SK-N-DZ (cell line): ENCODE results near the gene ZNF438.

Source experiments
- DNase-seq: peaks from one replicate; pipeline ENCODE4 v3.0.0-alpha.2; 2015; ENCODE audit warnings: low spot score

The ZNF438 gene

DNA sequence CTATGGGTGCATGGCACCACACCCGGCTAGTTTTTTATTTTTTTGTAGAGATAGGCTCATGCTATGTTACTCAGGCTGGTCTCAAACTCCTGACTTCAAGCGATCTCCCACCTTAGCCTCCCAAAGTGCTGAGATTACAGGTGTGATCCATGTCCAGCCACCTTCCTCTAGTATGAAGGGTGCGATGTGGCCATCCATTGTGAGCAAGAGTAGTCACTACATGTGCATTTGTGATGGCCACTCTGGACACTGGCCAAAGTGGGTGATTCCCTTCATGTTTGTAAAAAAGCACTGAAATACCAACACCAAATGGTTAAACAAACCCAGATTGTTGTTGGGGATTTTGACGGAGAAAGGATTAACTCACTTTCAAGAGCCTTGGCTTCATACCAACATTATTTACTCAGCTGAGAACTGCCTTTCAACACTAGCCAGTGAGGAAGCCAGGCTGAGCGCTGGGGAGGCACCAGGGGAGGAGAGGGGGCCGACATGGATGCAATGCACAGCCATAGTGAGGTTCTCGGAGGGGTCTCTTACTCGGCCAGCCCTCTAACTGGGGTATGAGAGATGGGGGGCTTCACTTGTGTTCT, 204.0 kb downstream of the ZNF438 start:
- DNase-seq = no peak

DNA sequence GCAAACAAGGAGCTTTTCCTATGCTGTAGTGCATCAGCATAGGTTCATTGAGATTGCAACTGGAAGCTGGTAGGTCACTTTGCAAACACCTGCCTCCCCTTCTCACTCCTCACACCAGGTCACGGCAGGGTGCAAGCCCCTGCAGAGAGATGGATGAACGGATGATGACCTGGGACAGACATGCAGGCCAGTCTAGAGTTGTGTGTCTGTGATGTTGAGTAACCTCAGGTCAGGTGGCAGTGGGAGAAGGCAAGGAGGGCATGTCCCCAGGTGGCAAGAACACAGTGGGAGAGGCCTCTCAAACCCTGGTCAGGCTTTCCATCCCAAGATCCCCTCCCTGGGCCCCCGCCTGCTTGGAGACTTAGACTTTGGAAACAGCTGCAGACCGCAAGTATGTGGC, 205.0 kb downstream of the ZNF438 start:
- DNase-seq = no peak

DNA sequence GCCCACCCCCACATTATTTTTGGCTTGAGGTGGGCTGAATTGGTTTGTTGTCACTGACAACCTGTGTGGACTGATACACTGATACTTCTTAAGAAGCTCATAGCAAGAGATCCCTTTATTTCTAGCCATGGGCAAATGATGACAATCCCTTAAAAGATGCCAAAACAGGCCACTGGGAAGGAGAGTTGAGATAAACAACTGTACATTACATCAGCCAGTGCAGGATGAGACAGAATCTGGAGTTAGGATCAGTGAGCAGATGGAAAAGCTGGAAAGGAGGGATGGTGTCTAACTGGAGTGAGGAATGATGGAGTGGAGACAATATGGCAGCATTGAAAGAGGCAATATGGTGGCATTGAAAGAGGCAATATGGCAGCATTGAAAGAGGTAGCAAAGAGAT, 206.2 kb downstream of the ZNF438 start:
- no peak for DNase-seq

DNA sequence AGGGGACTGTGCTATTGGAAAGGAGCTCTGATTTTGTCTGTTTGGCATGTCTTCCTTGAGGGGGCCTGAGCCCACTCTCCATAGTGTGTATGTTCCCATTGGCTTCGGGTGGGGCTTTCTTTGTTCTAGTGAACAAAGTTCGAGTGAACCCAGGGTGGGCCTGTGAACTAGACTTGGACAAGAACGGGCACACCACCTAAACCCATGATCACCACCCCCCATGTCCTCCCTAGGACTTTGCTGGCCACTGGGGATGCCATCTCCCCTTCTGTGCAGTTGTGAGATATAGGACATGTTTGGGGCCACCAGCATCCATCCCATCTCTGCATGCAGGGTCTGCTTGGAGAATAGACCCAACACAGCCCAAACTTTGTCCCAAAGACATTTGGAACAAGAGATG, 206.6 kb downstream of the ZNF438 start:
- DNase-seq = no peak

DNA sequence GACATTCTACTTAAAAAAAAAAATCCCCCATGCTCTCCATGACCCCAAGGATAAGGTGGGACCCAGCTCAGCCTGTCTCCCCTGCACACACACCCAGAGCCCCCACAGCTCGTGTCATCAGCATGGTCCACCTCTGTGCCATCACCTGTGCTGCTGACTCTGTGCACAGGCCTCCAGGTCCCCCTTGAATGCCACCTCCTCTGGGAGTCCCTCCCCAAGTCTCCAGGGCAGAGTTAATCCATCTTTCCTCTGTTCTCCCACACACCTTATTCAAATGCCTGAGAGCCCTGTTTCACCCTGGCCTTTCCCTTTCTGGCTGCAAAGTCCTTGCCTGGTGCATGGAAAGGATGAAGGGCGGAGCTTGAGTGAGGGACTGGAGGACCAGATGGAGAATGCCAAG, 208.0 kb downstream of the ZNF438 start:
- no peak for DNase-seq

DNA sequence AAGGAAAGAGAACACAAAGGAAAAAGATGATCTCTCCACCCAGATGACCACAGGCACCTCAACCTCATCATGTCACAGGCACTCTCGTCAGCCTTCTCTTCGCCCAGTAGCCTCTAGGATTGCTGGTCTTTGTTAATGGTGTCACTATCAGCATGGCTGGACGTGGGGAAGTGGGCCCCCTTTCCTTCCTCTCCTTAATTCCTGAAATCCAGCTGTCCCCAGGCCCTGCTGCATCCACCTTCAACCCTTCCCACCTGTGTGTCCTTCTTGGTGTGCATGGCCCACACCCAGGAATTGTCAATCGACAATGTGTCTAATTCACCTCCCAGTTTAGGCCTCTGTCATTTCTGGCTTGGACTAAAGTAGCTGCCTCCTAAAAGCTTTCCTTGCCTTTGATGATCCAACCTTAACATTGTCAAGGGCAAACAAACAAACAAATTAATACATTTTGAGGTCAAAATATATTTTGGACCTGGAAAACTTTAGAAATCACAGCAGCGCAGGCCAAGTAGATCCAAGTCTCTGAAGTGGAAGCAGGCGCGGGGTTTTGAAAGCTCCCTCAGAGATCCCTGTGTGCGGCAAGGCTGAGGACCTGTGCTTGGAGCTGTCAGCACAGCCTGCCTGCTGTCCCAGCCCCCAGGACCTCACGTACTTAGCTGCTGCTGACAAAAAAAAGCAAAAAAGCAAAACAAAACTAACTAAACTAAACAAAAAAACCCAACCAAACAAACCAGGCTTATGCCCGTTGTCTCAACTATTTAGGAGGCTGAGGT, 208.8 kb downstream of the ZNF438 start:
- no peak for DNase-seq

DNA sequence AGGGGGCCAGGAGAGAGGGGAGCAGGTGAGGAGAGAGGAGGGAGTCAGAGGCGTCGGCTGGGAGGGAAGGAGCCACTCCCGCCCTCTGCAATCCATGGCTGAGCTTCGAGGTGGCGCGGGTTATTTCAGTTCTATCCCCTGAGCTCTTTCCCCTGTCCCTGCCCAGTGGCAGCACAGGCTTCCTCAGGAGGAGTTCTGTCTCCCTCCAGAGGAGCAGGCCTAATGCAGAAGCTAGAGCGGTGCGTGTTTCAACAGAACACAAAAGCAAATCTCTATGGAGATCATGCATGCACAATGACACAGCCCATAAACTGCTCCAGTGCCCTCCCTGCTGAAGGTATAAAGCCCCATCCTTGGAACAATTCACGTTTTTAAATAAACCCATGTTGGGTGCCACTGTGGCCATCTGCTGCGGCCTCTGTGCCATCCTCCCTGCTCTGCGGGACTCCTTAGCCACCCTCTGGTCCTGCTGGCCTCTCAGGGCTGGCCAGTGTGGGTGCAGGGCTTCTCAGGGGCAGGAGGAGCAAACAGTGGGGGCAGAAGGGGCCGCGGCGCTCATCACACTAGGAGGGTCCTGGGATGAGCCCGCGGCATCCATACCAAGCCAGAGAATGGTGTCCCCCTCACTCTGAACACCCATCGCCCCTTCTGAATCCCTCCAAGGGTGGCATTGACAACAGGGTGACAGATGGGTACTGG, 209.5 kb downstream of the ZNF438 start:
- no peak for DNase-seq

DNA sequence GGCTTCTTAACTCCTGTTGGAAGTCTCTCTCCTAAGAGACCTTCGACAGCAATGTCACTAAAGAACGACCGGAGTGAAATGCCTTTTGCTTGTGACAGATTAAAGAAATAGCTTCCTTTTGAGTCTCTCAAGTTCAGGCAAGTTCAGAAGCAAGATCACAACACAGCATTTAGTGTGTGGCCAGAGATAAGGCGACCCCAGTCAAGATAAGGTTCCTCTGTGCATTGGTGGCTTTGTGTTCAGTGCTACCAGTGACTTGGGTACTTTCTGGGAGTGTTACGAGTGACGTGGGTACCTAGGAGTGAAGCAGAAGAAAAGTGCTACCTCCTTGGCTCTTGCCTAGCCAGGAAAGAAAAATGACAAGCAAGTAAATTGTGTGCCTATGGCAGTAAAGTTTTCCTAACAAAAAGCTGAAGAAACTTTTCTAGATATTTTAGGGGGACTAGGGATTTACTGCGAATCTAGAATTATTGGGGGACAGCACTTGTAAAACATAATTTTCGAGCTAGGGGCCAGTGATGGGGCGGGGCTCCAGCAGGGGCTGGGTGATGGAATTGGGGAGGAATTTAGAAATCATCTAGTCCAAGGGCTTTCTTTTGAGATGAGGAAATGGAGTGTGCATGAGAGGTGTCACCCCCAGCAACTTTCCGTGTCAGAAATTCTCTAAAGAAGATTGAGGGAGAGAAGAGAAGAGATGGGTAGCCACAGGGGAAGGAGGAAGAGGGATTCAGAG, 210.2 kb downstream of the ZNF438 start:
- DNase-seq = no peak

DNA sequence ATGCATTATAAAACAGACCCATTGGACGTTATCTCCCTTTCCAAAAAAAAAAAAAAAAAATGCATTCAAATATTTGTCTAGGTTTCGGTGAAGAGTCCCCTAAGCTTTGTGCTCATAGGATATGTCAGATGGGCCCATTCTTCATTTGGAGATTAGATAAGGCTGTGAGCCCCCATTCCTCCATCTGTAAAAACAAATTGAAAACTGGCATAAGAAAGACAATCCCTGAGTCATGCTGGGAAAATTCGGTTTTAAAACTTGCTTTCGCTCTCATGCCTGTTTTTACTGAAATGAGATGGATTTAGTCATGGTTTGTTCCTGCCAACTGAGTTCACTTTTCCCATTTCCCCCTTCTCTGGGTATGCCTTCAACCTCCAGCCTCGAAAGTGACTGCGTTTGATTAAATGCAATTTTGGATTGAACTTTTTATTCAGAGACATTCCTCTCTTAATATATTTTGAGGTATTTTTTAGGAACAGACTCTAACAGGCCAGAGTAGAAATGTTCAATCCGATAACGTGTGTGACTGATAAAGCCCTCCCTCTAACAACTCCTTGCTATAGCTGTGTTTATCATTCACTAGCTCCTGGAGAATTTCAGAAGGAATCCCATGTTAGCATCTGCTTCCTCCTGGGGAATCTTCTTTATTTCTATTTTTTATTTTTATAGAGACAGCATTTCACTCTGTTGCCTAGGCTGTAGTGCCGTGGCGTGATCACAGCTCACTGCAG, 211.2 kb downstream of the ZNF438 start:
- no peak for DNase-seq

DNA sequence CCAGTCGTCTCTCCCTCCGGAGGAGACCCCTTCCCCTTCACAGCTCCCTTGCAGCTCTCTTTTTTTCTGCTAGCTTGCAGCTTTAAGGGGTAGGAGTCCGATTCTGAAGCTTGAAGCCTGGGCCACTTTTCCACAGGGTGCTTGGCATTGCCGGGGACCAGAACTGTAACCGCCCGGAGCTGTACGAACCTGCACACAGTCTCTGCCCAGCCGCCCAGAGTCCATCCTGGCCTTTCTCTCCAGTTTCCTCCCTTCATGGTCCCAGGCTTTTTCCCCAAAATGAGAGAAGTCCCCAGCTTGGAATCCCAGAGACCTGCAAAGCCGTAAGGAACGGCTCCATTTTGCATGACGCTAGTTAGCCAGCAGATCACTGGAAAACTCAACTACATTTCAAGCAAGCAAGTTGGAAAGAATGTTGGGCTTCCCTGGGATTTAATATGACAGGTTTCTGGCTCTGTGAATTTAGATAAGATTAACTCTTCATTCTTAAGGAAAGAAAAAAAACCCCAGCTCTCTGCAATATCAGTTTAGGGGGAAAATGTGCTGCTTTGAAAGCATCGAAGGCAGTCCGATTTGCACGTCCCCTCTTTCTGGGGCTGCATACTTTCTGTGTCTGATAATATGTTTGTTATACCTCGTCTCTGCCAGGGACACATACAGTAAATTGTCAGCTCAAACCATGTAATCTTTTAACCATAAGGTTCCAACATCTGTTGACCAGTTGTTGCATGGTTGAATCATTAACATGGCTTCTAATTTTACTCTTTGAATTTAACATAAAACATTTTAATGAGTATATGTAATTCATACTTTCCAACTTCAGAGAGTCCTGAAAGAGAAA, 212.1 kb downstream of the ZNF438 start:
- DNase-seq = no peak

DNA sequence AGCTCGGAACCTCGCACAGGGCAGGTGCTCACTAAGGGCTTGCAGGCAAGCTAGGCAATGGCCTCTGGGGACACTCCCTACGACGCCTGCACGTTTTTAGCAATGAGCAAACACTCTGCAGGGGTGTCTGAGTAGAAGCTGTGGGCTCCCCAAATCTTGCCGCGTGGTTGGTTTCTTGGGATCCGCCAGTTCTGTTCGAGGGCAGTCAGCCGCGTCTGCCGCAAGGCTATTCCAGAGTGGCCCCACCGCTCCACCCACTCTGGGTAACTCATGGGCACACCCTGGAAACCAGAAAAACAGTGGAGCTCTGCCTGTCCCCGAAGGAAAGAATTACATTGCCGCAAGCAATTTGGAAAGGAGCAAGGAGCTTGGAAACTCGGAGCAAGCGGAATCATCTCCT, 212.8 kb downstream of the ZNF438 start:
- no peak for DNase-seq

DNA sequence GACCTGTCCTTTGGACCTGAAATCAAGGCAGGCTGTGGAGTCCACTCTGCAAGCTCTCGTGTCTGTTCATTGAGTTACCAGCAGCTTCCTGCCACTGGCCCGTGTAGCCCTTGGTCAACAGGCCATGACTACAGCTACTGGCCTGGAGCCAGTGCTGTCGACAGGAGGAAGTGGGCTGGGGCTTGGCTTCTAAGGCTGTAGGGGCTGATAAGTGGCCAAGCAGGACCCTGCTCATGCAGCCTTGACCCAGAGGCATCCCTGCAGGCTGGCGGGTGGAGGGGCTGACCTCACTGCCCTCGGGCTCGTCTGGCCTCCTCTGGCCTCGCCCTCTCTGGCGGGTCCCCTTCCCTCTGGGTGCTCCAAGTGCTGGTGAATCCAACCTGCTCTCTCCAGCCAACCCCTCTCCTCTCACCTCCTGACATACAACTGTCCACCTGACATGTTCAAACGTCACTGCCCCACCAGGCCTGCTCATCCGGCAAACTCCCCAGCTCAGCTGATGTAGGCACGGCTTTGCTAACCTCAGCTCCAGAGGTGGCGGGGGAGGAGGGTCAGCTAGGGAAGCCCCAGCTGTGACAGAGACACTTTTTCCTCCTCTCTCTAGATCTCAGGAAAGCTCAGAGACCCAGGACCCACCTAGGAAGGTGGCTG, 213.5 kb downstream of the ZNF438 start:
- no peak for DNase-seq

DNA sequence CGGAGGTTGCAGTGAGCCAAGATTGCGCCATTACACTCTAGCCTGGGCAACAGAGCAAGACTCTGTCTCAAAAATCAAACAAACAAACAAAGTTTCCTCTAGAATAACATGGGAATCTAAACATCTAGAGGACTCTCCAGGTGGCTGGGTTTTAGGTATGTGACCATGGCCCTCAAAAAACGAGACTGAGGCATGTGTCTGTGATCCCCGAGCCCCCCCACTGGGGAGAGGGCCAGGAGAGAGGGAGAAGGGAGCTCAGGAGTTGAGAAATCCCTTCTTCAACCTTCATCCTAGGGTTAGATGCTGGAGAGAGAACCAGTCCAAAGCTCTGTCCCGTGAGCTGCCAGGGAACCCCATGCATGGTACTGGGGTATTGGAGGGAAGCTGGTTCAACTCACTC, 214.1 kb downstream of the ZNF438 start:
- DNase-seq = no peak

DNA sequence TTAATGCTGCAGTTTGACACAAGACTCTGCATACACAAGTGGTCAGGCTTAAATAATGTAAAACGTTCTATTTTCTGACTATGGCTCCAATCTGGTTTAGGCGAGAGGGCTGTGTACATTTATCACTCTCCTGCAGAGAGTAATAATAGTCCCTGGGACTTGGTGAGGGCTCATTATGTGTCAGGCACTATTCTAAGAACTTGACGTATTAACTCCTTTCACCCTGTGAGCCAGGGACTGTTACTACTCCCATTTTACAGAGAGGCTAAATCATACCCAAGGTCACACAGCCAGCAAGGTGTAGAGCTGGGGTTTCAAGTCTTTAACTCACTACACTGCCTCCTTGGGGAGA, 214.9 kb downstream of the ZNF438 start:
- DNase-seq = no peak

DNA sequence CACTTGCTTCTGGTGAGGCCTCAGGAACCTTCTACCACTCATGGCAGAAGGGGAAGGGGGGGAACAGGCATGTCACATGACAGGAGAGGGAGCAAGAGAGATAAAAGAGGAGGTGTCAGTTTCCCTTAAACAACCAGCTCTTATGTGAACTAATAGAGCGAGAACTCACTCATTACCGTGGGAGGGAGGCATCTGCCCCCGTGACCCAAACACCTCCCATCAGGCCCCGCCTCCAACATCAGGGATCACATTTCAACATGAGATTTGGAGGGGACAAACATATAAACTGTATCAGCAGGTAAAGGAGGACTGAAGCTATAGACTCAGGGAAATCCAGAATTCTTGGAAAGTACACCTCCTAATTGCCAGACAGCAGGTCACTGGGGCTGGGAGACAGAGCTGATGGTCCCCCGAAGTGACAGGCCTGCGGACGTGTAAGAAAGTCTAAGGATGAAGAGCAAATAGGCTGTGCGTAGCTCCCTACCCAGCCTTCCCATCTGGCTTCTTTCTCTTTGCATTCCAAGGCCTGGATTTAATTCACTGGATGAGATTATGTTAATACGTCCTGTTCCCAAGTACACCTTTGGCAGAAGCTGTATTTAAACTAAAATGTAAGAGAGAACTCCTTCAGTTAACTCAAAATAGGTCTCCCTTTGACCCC, 215.4 kb downstream of the ZNF438 start:
- no peak for DNase-seq

DNA sequence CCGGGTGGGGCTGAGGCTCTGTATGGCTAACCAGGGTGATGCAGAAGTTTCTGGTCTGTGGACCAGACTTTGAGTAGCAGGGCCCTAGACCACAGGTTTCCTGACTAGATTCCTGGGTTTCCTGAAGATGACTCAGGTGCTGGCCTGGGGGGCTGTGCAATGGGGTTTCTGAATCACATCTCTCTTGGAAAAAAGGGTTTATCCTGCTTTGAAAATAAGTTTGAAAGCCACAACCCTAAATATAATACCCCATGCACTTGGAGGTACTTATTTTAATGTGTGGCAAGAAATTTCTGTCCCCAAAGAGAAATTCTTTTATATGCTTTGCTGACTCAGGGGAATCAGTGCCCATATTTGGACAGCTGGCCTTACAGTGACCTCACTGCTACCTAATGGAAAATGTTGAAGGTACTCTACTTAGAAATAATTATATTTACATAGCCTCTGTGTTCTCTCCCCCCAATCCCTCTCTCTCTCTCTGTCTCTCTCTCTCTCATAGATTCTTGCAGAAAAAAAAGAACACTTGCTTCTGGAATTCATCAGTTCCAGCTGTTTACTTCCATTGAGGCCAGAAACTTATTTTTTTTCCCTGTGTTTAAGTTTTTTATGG, 217.7 kb downstream of the ZNF438 start:
- no peak for DNase-seq

DNA sequence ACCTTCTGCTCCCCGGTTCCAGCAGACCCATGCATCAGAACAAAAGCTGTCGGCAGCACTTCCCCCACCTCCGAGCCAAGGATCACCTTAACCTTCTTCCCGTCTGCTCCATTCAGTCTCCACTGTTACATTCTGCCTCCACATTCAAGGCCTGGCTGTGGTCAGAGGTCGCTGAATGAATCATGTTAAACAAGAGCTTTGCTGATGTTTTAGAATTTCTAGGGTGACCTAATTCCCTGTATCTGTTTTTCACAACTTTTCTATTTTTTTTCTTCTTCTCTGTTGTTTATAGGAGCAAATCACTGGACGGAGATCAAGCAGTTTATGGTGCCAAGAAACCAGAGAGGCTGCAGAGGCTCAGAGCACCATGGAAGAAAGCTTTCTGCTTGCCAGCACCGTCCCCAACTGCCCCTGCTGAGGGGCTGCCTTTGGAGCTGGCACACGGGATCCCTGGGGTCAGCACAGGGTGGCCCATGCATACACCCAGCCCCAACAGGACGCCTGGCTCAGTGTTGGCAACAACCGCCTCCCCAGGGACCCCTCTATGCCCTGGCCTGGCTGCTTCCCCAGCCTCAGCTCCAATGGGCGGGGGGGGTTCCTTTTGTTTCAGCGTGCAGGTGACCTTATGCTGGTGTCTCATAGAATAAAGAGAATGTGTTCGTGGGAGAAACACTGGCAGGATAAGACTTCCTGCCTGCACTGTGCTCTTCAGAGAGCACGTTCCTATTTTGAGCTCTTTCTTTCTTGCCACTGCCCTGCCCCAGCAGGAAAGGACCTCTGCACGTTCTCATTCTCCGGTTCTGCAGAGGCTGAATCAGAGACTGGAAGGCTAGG, 219.4 kb downstream of the ZNF438 start:
- DNase-seq = no peak

DNA sequence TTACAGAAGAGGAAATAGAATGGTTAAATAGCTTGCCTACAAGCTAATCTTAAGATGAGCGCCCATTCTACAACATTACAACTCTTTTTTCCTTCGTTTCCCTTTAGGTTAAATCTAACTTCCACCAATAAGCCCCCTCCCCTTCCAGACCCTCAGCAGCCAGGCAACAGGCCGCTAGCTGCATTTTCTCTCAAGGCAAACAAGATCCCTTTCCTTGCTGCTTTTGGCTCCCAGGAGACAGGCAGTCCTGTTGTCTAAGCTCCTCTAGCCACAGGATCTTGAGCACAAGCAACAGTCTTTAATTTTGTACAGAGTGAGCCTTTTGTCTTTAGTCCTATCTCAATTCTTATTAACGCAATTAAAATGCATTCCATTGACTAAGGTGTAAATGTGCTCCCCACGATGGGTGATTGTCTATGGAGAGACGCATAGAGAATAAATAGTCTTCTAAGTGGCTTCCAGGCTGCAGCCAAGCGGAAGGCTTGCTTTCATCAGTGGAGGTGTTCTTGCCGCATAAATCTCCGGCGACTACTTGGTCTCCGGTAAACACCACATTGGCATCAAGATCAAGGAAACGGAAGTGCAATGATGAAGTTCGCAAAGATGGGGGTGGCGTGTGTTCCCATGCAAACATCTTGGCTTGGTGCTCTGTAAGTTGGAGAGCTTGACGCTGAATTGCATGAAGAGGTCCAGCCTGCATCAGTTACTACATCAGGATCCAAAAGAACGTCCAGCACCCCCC, 220.2 kb downstream of the ZNF438 start:
- DNase-seq = no peak
